HCT116 (cell line): ENCODE results near the gene C1QB. TPM values are rescaled to one million over a fixed set of nuclear protein-coding genes. Genes with fewer than 3 reads are reported as not detected.

Experiments used
- ATAC-seq: fragments of 200-7000 bp; cut with Tn5 transposase; 2 replicates; pipeline ENCODE4 v1.9.1; 2020; ENCODE audit warnings: mild to moderate bottlenecking, moderate library complexity
- BruUV-seq: library from RNA; stranded (reverse); fragments of 400-500 nt; replicated peaks from 2 replicates; lab custom pipeline; 2021; lab: Mats Ljungman, UMichigan
- CTCF ChIA-PET: fragments of 300-600 bp; sonication (Branson Sonifier 250); formaldehyde crosslinking; loops from one replicate; lab custom pipeline; 2021; ENCODE audit warnings: antibody characterized with exemption; lab: Charles Lee
- POLR2A ChIA-PET: fragments of 300-600, 350-600 bp; sonication (Branson Sonifier 250); formaldehyde crosslinking; loops from one replicate; lab custom pipeline; 2021; ENCODE audit warnings: antibody characterized with exemption; lab: Charles Lee
- RAD21 ChIA-PET, 2 experiments: fragments of 300-600 bp; sonication (Branson Sonifier 250); formaldehyde crosslinking; loops; one replicate each; lab custom pipeline; 2023; ENCODE audit warnings: low total read pairs in 2 of 2; ENCODE audit not compliant: uncharacterized antibody in 2 of 2, unreplicated experiment in 2 of 2, low non-redundant PET in 1 of 2; lab: Charles Lee
- DNase-seq: peaks from one replicate; pipeline ENCODE4 v3.0.0-alpha.2; 2010; ENCODE audit warnings: low read depth, low spot score
- H2AFZ ChIP-seq: fragments of 200-600 bp; shearing (Covaris generic), sonication (generic); 2 replicates; pipeline ENCODE4 v1.6.1; 2017; ENCODE audit warnings: low read depth, mixed run types, mixed read lengths, antibody characterized with exemption, low read length; ENCODE audit not compliant: poor library complexity, severe bottlenecking
- H3K27ac ChIP-seq: 2 replicates; pipeline ENCODE4 v1.5.1; 2012; ENCODE audit warnings: low read depth, low read length
- H3K27me3 ChIP-seq: fragments of 200-600 bp; sonication (generic); 2 replicates; pipeline ENCODE4 v1.6.1; 2016; ENCODE audit warnings: mixed run types, low read length, mixed read lengths; ENCODE audit not compliant: insufficient read depth
- H3K36me3 ChIP-seq, 2 experiments: fragments of 200-500 bp in 1 of 2; fragments of 200-600 bp in 1 of 2; sonication (Bioruptor generic) in 1 of 2; sonication (generic) in 1 of 2; 2 replicates each; pipeline versions ENCODE4 v1.5.1 to v1.6.1; 2014 to 2016; ENCODE audit warnings: low read length in 2 of 2, inconsistent platforms in 1 of 2, mixed read lengths in 1 of 2, mixed run types in 1 of 2; ENCODE audit not compliant: insufficient read depth in 2 of 2, control insufficient read depth in 1 of 2
- H3K4me1 ChIP-seq, 2 experiments: fragments of 200-600 bp in 1 of 2; sonication (generic) in 1 of 2; 2 replicates each; pipeline versions ENCODE4 v1.5.1 to v1.6.1; 2012 to 2017; ENCODE audit warnings: low read length in 2 of 2, inconsistent platforms in 1 of 2, mild to moderate bottlenecking in 1 of 2, mixed read lengths in 1 of 2, mixed run types in 1 of 2, moderate library complexity in 1 of 2; ENCODE audit not compliant: insufficient read depth in 2 of 2, control insufficient read depth in 1 of 2
- H3K4me2 ChIP-seq: fragments of 200-600 bp; sonication (generic); 2 replicates; pipeline ENCODE4 v1.6.1; 2017; ENCODE audit warnings: mixed run types, low read length, mixed read lengths
- H3K4me3 ChIP-seq, 2 experiments: fragments of 200-600 bp in 1 of 2; sonication (generic) in 1 of 2; replicated peaks in 1 of 2; 2 replicates each; pipeline ENCODE4 v1.5.1; 2011 to 2016; ENCODE audit warnings: low read length in 2 of 2, control low read depth in 1 of 2, low read depth in 1 of 2, mild to moderate bottlenecking in 1 of 2, mixed read lengths in 1 of 2, mixed run types in 1 of 2
- H3K79me2 ChIP-seq: fragments of 200-600 bp; sonication (generic); 2 replicates; pipeline ENCODE4 v1.6.1; 2017; ENCODE audit warnings: mild to moderate bottlenecking, mixed run types, low read length, moderate library complexity, mixed read lengths; ENCODE audit not compliant: insufficient read depth
- H3K9ac ChIP-seq: fragments of 200-600 bp; sonication (generic); 2 replicates; pipeline ENCODE4 v1.6.1; 2016; ENCODE audit warnings: low read length, mixed read lengths
- H3K9me2 ChIP-seq: fragments of 200-600 bp; sonication (generic), shearing (Covaris generic); 2 replicates; pipeline ENCODE4 v1.6.1; 2017; ENCODE audit warnings: mixed run types, mild to moderate bottlenecking, moderate library complexity; ENCODE audit not compliant: insufficient read depth
- H3K9me3 ChIP-seq, 2 experiments: fragments of 200-500 bp in 1 of 2; fragments of 200-600 bp in 1 of 2; sonication (Bioruptor generic) in 1 of 2; sonication (generic) in 1 of 2; 2 replicates each; pipeline ENCODE4 v1.6.1; 2014 to 2017; ENCODE audit warnings: low read length in 2 of 2, mixed read lengths in 2 of 2, inconsistent platforms in 1 of 2, low read depth in 1 of 2, mild to moderate bottlenecking in 1 of 2, mixed run types in 1 of 2, moderate library complexity in 1 of 2; ENCODE audit not compliant: control insufficient read depth in 1 of 2, insufficient read depth in 1 of 2
- H4K20me1 ChIP-seq: fragments of 200-600 bp; sonication (generic), shearing (Covaris generic); 2 replicates; pipeline ENCODE4 v1.6.1; 2017; ENCODE audit warnings: mixed run types, mild to moderate bottlenecking, moderate library complexity; ENCODE audit not compliant: insufficient read depth
- CBX3 ChIP-seq: IDR thresholded peaks from 2 replicates; pipeline ENCODE4 v1.6.1; 2012; ENCODE audit warnings: low read depth
- CTCF ChIP-seq, 3 experiments: fragments of 200-600 bp in 1 of 3; sonication (generic) in 1 of 3; IDR thresholded peaks in 2 of 3; conservative IDR thresholded peaks in 1 of 3; 2 replicates each; pipeline ENCODE4 v1.5.1; 2012 to 2017; ENCODE audit warnings: low read depth in 2 of 3, low read length in 2 of 3, antibody characterized with exemption in 1 of 3, borderline replicate concordance in 1 of 3, control low read depth in 1 of 3, mild to moderate bottlenecking in 1 of 3, mixed read lengths in 1 of 3, mixed run types in 1 of 3, moderate library complexity in 1 of 3; ENCODE audit not compliant: insufficient read depth in 1 of 3
- EZH2 ChIP-seq: fragments of 200-600 bp; sonication (generic); IDR thresholded peaks from 2 replicates; pipeline ENCODE4 v1.6.1; 2017; ENCODE audit warnings: antibody characterized with exemption, mixed run types
- intact Hi-C: fragments of 100-400 bp; cut with micrococcal nuclease; formaldehyde crosslinking; loops from 2 replicates; pipeline ENCODE4 v1.10.0; 2022
- total RNA-seq: library from RNA; stranded (reverse); gene quantifications from one replicate; pipeline ENCODE4 v1.2.1, GENCODE V29; 2021; ENCODE audit not compliant: unreplicated experiment

Gene C1QB
- total RNA-seq, 1 experiment from 2014 or later = 0.32 TPM

GRCh38 chr1:22651941-22652856, 837 bp upstream of the C1QB start:
- H3K27ac ChIP-seq = no peak overlapping the region
- H3K27me3 ChIP-seq = peaks cover 19% of the 10 kb centered on the region; the same call in 1 of the 2 replicates
- ChIA-PET POLR2A (interaction anchor here (0.7 kb wide), 1 partner anchor 31 kb away, joined by 3 read pairs; no protein-coding TSS in a partner anchor), RAD21 (no interaction called here), CTCF (no interaction called here)
- no peaks in the 10 kb centered on the region for H3K4me1 ChIP-seq
- no peaks in the 10 kb centered on the region for H3K9me2 ChIP-seq
- intact Hi-C loops = no loop called here
- H3K9ac ChIP-seq = no peak overlapping the region
- no peak overlapping the region for H3K4me2 ChIP-seq
- no peaks in the 10 kb centered on the region for H3K9me3 ChIP-seq
- no peak overlapping the region for H2AFZ ChIP-seq
- DNase-seq (no peak), ATAC-seq (no peak)
- no peaks in the 10 kb centered on the region for H3K79me2 ChIP-seq
- H3K36me3 ChIP-seq = no peaks in the 10 kb centered on the region
- H3K4me3 ChIP-seq = no peak overlapping the region
- no TSS peak for BruUV-seq
- TF ChIP-seq CBX3 = no peak
- TF ChIP-seq EZH2 = no peak
- no peaks in the 10 kb centered on the region for H4K20me1 ChIP-seq

- ATAC-seq (peak; percentile 74), DNase-seq (no peak)
- H3K36me3 ChIP-seq = no peaks in the 10 kb centered on the region
- H3K27me3 ChIP-seq = peaks cover 19% of the 10 kb centered on the region; the same call in 1 of the 2 replicates
- no peaks in the 10 kb centered on the region for H3K4me1 ChIP-seq
- RAD21 ChIA-PET = interaction anchor here in 1 of 2 experiments (0.8 kb wide), 1 partner anchor 13 kb away, joined by 3 read pairs; no protein-coding TSS in a partner anchor
- no peaks in the 10 kb centered on the region for H3K9me2 ChIP-seq
- CTCF ChIA-PET = no interaction called here
- TF ChIP-seq CTCF (IDR thresholded peaks at IDR 0.05 in 2 of 3, conservative IDR thresholded peaks at IDR 0.05 in 1 of 3; ENCODE audit: borderline replicate concordance in 1 of 3, insufficient read depth in 1 of 3, low read depth in 2 of 3, low read length in 2 of 3) = peak in 2 of 3 experiments; percentile 24 to 47; a peak in 3 of 6 replicates
- no peak for TF ChIP-seq EZH2
- TF ChIP-seq, all 23 proteins: peak for 1
- no TSS peak for BruUV-seq
- no peaks in the 10 kb centered on the region for H3K79me2 ChIP-seq
- intact Hi-C loops = no loop called here
- no peak overlapping the region for H3K4me2 ChIP-seq
- POLR2A ChIA-PET = no interaction called here
- H4K20me1 ChIP-seq = no peaks in the 10 kb centered on the region
- no peak overlapping the region for H3K4me3 ChIP-seq
- no peaks in the 10 kb centered on the region for H3K9me3 ChIP-seq
- no peak overlapping the region for H3K27ac ChIP-seq
- no peak overlapping the region for H3K9ac ChIP-seq
- H2AFZ ChIP-seq = no peak overlapping the region
Observed at GRCh38 chr1:22654692-22655091, 1.7 kb downstream of the C1QB start.
